Measurements from ENCODE around the gene LRRC39.

The LRRC39 gene

GRCh38 chr1:100145116-100145515, 32.9 kb downstream of the LRRC39 start:
- DNase-seq = no peak

GRCh38 chr1:100142343-100142742, 35.7 kb downstream of the LRRC39 start:
- no peak for DNase-seq

GRCh38 chr1:100141192-100141591, 36.9 kb downstream of the LRRC39 start:
- DNase-seq = no peak

- DNase-seq = no peak
Observed at GRCh38 chr1:100137602-100138001, 40.5 kb downstream of the LRRC39 start.

GRCh38 chr1:100134872-100135271, 43.2 kb downstream of the LRRC39 start:
- DNase-seq = no peak

GRCh38 chr1:100132566-100133477, 45.2 kb downstream of the LRRC39 start, which contains the start of the genes SASS6 and TRMT13:
Gene SASS6 (minus strand): TSS chr1:100132930. CDS start chr1:100132814, 116 bp downstream.
Gene TRMT13 (plus strand): TSS chr1:100133163. CDS start chr1:100133169, 6 bp downstream.
- peak; percentile 97 for DNase-seq

GRCh38 chr1:100131623-100132022, 46.4 kb downstream of the LRRC39 start:
- no peak for DNase-seq

- peak; percentile 9 for DNase-seq
Observed at GRCh38 chr1:100130552-100131077, 47.4 kb downstream of the LRRC39 start.

- DNase-seq = no peak
Observed at GRCh38 chr1:100127226-100127625, 50.8 kb downstream of the LRRC39 start.

- DNase-seq = no peak
Observed at GRCh38 chr1:100122177-100122576, 55.9 kb downstream of the LRRC39 start.

GRCh38 chr1:100115524-100115923, 62.5 kb downstream of the LRRC39 start:
- no peak for DNase-seq

GRCh38 chr1:100109554-100110066, 68.4 kb downstream of the LRRC39 start:
- DNase-seq = no peak

- DNase-seq = no peak
Observed at GRCh38 chr1:100107696-100108095, 70.4 kb downstream of the LRRC39 start.

- DNase-seq = no peak
Observed at GRCh38 chr1:100101564-100101963, 76.5 kb downstream of the LRRC39 start.

- no peak for DNase-seq
Observed at GRCh38 chr1:100100202-100100601, 77.9 kb downstream of the LRRC39 start.
